Brain microvascular endothelial cell (primary cell): ENCODE measurements around the gene PPP1R1C.
A peak's percentile ranks its signal among the peaks of the same experiment; 100 is the strongest.

Source experiments
- DNase-seq: peaks from one replicate; pipeline ENCODE4 v3.0.0-alpha.2; 2020
- H3K27ac ChIP-seq: fragments of 250-450 bp; sonication (Bioruptor Pico); 2 replicates; pipeline ENCODE4 v1.5.1; 2020; ENCODE audit warnings: mild to moderate bottlenecking, moderate library complexity
- H3K27me3 ChIP-seq: fragments of 250-450 bp; sonication (Bioruptor Pico); replicated peaks from 2 replicates; pipeline ENCODE4 v1.5.1; 2020; ENCODE audit warnings: mild to moderate bottlenecking
- H3K36me3 ChIP-seq: fragments of 250-450 bp; sonication (Bioruptor Pico); replicated peaks from 2 replicates; pipeline ENCODE4 v1.5.1; 2020; ENCODE audit warnings: mild to moderate bottlenecking
- H3K4me3 ChIP-seq: 2 replicates; pipeline ENCODE4 v1.5.1; 2011; ENCODE audit warnings: low read depth, mild to moderate bottlenecking, control low read depth, low read length, moderate library complexity
- in situ Hi-C: cut with HindIII; loops from 2 replicates; pipeline ENCODE4 v1.10.0; 2017; ENCODE audit warnings: low sequenced_read_pairs, low pct_ligation_motif_present
- TF ChIP-seq, protein P1 (sequence below): IDR thresholded peaks from 2 replicates; pipeline ENCODE4 v1.5.1; 2011; ENCODE audit warnings: low read depth, mild to moderate bottlenecking, moderate library complexity, low read length, control low read depth, inconsistent platforms; ENCODE audit errors: missing control alignments

Gene PPP1R1C

GRCh38 chr2:182116774-182117173, 131.1 kb downstream of the PPP1R1C start:
- no peak overlapping the region for H3K27ac ChIP-seq
- H3K4me3 ChIP-seq = no peak overlapping the region
- no peak for DNase-seq
- H3K36me3 ChIP-seq = no peaks in the 10 kb centered on the region
- H3K27me3 ChIP-seq = no peaks in the 10 kb centered on the region
- TF ChIP-seq, protein P1, sequence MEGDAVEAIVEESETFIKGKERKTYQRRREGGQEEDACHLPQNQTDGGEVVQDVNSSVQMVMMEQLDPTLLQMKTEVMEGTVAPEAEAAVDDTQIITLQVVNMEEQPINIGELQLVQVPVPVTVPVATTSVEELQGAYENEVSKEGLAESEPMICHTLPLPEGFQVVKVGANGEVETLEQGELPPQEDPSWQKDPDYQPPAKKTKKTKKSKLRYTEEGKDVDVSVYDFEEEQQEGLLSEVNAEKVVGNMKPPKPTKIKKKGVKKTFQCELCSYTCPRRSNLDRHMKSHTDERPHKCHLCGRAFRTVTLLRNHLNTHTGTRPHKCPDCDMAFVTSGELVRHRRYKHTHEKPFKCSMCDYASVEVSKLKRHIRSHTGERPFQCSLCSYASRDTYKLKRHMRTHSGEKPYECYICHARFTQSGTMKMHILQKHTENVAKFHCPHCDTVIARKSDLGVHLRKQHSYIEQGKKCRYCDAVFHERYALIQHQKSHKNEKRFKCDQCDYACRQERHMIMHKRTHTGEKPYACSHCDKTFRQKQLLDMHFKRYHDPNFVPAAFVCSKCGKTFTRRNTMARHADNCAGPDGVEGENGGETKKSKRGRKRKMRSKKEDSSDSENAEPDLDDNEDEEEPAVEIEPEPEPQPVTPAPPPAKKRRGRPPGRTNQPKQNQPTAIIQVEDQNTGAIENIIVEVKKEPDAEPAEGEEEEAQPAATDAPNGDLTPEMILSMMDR = no peak
- in situ Hi-C loops = no loop called here

DNA sequence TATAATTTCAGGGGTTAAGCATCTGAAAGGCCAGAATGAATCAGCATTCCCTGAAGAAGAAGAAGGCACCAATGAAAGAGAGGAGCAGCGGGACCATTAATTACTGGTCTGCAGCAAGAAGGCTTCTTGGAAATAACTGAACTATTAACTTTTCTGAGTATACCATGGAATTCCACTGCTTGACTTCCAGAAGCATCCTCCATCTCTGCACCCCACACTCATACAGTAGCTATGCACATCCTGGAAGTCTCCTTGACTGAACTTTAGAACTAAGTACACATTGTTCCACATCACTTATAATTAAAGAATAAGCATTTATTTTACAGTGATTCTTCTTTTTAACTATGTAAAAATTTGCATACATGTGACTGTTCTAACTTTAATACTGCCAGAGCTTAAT, 131.5 kb downstream of the PPP1R1C start:
- in situ Hi-C loops = no loop called here
- Histone ChIP-seq H3K27me3 (no peaks in the 10 kb centered on the region), H3K36me3 (no peaks in the 10 kb centered on the region), H3K27ac (no peak overlapping the region), H3K4me3 (no peak overlapping the region)
- no peak for DNase-seq
- TF ChIP-seq, protein P1 = no peak

GRCh38 chr2:182128821-182129707, 143.4 kb downstream of the PPP1R1C start:
- TF ChIP-seq, protein P1 = no peak
- Histone ChIP-seq H3K27me3 (no peaks in the 10 kb centered on the region), H3K36me3 (no peaks in the 10 kb centered on the region), H3K27ac (no peak overlapping the region), H3K4me3 (no peak overlapping the region)
- DNase-seq = no peak
- in situ Hi-C loops = no loop called here

GRCh38 chr2:182132605-182133004, 147.0 kb downstream of the PPP1R1C start:
- no peak for DNase-seq
- Histone ChIP-seq H3K27ac (peak overlapping the region; percentile 65), H3K27me3 (no peaks in the 10 kb centered on the region), H3K36me3 (no peaks in the 10 kb centered on the region), H3K4me3 (no peak overlapping the region)
- TF ChIP-seq, protein P1 = peak; percentile 44
- in situ Hi-C loops = no loop called here

GRCh38 chr2:182133195-182133891, 147.7 kb downstream of the PPP1R1C start:
- Histone ChIP-seq H3K4me3 (no peak overlapping the region), H3K36me3 (no peaks in the 10 kb centered on the region), H3K27me3 (no peaks in the 10 kb centered on the region), H3K27ac (peak overlapping the region; percentile 65)
- in situ Hi-C loops = no loop called here
- peak; percentile 7 for DNase-seq
- TF ChIP-seq, protein P1 = no peak
